Dedifferentiated amniotic fluid mesenchymal stem cell (primary cell): ENCODE data around the gene E4F1.
A peak's percentile ranks its signal among the peaks of the same experiment; 100 is the strongest.

Experiments used
- DNase-seq: peaks from one replicate; pipeline ENCODE4 v3.0.0-alpha.2; 2016; ENCODE audit errors: extremely low spot score

Gene E4F1

GRCh38 chr16:2206420-2206779 is 17.0 kb upstream of the E4F1 start:
- no peak for DNase-seq

- no peak for DNase-seq
Observed at GRCh38 chr16:2206780-2207433, 16.5 kb upstream of the E4F1 start.

GRCh38 chr16:2207872-2208271 is 15.5 kb upstream of the E4F1 start:
- DNase-seq = no peak

GRCh38 chr16:2208308-2208707 is 15.1 kb upstream of the E4F1 start:
- no peak for DNase-seq

GRCh38 chr16:2208772-2209171 is 14.6 kb upstream of the E4F1 start:
- DNase-seq = no peak

- DNase-seq = no peak
Observed at GRCh38 chr16:2209258-2210008, 14.0 kb upstream of the E4F1 start.

GRCh38 chr16:2210009-2210332 is 13.4 kb upstream of the E4F1 start:
- DNase-seq = no peak

- no peak for DNase-seq
Observed at GRCh38 chr16:2210386-2211365, 12.7 kb upstream of the E4F1 start, which contains the start of gene BRICD5. TSS of gene BRICD5 (minus strand) at chr16:2210863. CDS start at chr16:2210833, 30 bp downstream.

- no peak for DNase-seq
Observed at GRCh38 chr16:2211923-2212347, 11.5 kb upstream of the E4F1 start.

GRCh38 chr16:2212362-2213324 is 10.7 kb upstream of the E4F1 start:
- no peak for DNase-seq

- DNase-seq = no peak
Observed at GRCh38 chr16:2213817-2214718, 9.3 kb upstream of the E4F1 start.

- no peak for DNase-seq
Observed at GRCh38 chr16:2214719-2214968, 8.7 kb upstream of the E4F1 start, which contains the start of gene PGP. TSS of gene PGP (minus strand) at chr16:2214840. CDS start at chr16:2214777, 63 bp downstream.

- no peak for DNase-seq
Observed at GRCh38 chr16:2216330-2216729, 7.1 kb upstream of the E4F1 start.

GRCh38 chr16:2223942-2224486 is 623 bp downstream of the E4F1 start:
- DNase-seq = peak; percentile 31

- no peak for DNase-seq
Observed at GRCh38 chr16:2226245-2226793, 2.9 kb downstream of the E4F1 start.

- DNase-seq = no peak
Observed at GRCh38 chr16:2226918-2227317, 3.5 kb downstream of the E4F1 start.

- DNase-seq = no peak
Observed at GRCh38 chr16:2228161-2228824, 4.9 kb downstream of the E4F1 start.

- no peak for DNase-seq
Observed at GRCh38 chr16:2229091-2229490, 5.7 kb downstream of the E4F1 start.

- no peak for DNase-seq
Observed at GRCh38 chr16:2229632-2230250, 6.3 kb downstream of the E4F1 start.
